ENCODE data around the gene ARL4D.
A peak's percentile ranks its signal among the peaks of the same experiment; 100 is the strongest.
"Not testable (repeated sequence)": the region's sequence is repeated elsewhere in the genome, so short reads cannot be mapped to it uniquely, and the experiment has no call there.

The ARL4D gene, protein sequence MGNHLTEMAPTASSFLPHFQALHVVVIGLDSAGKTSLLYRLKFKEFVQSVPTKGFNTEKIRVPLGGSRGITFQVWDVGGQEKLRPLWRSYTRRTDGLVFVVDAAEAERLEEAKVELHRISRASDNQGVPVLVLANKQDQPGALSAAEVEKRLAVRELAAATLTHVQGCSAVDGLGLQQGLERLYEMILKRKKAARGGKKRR

DNA sequence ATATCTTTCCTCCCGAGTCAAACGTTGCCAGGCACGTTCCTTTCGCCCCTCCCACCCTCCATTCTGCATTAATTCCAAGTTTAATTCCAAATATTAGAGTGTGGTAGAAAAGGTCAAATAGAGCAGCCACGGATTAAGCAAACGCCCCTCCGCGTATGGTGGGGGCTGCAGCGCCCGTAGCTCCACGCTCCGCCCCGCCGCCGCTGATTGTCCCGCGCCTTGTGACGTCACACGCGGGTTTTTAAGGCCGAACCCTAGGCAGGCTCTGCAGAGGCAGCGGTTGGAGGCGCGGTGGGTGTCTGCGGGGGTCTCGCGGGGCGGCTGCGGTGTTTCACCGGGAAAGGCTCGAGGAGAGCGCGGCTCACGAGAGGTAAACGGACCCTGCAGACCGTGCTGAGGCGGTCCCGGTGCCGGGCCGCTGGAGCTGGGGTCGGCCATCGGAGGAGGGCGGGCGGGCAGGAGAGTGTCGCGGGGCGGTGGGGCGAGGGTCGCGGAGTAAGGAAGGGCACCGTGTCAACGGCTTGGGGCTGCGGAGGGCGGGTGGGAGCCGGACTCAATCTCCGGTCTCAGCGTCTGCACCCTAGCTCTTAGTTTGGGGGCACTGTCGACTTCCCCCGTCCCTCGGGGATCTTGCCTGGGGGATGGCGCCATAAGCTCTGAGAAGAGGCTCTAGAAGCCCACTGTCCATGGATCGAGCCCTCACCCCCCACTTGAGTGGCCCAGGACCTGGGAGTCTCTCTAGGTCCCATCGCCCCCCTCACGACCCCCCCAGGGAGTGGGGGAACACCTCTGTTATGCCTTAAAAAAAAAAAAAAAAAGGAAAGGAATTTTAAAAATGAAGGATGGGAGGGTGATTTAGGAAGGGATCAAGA is at the start of gene ARL4D:
TSS of gene ARL4D (plus strand) at position 270 of the 872 bp plus-strand sequence. CDS start 740 bp downstream, outside the sequence.
- peak; percentile 66 for DNase-seq (ENCODE audit: low spot score)

DNA sequence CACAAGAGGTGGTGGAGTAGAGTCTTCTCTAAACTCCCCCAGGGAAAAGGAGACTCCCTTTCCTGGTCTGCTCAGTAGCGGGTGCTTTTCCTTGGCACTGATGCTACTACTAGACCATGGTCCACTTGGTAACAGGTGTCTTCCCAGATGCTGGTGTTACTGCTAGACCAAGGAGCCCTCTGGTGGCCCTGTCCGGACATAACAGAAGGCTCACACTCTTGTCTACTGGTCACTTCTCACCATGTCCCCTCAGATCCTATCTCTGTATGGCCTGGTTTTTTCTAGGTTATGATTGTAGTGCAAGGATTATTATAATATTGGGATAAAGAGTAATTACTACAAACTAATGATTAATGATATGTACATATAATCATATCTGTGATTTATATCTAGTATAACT is 49.7 kb upstream of the ARL4D start:
- DNase-seq (ENCODE audit: low spot score) = no peak

DNA sequence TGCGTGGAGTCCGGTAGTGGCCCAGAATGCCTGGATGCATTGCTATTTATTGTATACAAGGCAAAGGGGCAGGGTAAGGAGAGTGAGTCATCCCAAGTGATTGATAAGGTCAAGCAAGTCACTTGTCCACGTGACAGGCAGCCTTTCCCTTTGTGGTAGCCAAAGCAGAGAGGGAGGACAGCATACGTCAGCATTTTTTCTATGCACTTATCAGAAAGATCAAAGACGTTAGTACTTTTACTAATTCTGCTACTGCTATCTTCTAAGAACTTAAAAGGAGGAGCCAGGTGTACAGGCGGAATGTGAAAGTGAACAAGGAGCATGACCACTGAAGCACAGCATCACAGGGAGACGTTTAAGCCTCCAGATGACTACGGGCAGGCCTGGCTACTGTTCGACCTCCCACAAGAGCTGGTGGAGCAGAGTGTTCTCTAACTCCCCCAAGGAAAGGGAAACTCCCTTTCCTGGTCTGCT is 47.9 kb upstream of the ARL4D start:
- DNase-seq (ENCODE audit: low spot score) = no peak

DNA sequence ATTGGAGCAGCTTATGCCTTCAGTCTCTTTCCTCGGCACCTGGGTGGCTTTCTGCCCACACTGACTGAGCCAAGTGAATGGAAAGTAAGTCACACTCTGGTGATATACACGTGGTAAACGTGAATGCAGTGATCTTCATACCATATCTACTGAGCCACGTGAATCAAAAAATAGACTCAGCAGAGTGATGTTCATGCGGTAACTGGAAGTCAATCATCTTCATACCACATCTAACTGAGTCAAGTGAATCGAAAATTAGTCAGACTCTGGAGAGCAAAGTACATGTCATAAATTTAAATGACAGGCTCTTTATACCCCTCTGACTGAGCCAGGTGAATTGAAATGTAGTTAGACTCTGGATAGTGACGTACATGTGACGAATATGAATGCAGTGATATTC is 47.1 kb upstream of the ARL4D start:
- DNase-seq (ENCODE audit: low spot score) = no peak

DNA sequence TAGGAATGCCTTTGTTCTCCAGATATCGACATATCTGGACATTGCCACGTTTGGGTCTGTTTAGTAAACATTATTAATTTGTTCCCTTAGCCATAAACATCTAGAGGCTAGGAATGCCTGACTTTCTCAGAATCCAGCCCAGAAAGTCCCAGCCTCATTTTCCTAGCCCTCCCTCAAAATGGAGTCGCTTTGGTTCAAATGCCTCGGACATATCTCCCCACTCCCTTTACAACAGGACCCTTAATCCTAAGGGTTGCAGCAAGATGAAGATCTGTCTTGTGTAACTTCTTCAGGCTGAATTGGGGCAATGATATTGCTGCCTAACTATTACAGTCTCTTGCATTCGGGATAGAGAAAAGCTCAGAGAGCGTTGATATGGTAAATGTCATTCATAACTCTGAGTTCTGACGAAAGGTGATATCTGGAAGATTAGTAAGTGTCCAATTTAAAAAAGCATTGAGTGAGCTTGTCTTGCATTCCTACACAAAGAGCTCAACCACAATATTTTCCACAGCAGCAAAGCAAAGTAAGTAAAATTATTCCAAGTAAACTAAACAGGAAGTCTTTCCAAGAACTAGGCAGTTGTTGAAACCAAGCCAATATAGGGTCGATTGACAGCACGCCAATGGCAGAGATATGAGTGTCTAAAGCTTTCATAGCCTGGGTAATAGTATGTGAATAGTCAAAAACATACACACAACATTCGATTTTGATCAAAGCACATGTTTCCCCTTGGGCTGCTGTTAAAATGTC is 46.0 kb upstream of the ARL4D start:
- DNase-seq (ENCODE audit: low spot score) = no peak

DNA sequence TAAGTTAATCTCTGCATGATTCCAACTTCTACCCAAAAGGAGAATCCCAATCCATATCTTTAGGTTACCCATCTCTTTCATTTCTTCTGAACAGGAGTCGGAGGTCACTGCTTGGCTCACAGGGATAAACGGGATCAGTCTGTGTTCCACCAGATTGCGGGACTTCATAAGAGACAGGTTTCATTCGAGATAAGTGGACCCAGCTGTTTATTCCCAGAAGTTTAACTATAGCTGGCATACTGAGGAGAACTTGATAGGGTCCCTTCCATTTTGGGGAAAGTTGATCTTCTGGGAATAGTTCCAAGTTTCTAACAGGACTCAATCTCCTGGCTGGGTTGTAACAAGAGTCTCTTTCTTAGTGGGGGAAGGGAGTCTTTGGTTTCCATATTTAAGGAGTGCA is 45.4 kb upstream of the ARL4D start:
- no peak for DNase-seq (ENCODE audit: low spot score)

DNA sequence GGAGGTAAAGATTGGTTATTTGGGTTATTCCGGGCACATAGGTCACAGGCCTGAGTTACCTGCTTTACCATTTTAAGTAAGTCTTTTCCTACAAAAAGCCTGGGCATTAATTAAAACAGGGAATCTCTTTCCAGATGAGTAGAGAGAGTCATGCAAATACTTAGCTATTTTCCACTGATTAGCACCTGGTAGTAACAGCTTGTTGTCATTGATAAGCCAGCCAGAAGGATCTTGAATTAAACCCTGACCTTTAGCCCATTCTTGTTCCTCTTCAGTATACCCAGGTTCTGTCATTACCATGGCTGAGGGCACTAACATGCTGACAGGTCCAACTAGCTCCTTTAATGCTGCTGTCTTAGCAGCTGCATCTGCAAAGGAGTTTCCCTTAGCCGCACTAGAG is 44.4 kb upstream of the ARL4D start:
- no peak for DNase-seq (ENCODE audit: low spot score)

DNA sequence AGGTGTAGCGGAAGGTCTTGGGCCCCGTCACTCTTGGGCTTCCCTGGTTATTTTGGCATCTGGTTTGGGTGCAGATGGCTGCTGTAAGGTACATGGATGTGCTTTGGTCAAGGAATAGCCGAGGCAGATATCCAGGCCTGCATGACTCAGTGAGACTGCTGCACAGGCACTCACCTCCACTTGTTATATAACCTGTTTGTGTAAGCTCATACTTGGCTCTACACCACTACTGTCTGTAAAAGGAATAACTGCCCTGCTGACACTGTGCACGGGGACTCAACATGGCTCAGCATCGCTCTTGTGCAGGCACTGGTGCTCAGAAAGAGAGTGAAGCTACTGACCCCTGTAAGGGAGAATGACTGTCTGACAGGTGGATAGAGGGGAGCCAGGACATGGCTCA is 42.3 kb upstream of the ARL4D start:
- no peak for DNase-seq (ENCODE audit: low spot score)

DNA sequence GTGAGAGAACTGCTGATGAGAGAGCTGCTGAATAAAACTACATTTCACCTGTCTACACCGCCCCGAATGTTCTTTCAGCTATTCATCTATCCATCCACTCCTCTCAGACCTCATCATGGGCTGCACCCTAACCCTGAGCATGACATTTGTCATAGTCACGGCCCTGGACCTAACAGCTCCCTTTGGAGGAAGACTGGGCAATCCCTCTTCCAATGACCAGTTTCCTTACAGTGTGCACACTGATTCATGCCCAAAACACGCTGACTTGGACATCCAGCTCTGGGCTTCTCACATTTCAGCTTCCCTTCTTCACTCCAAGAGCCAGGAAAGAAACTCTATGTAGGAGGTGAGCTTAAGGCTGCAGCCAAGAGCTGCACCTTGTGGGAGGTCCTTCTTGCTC is 41.8 kb upstream of the ARL4D start:
- DNase-seq (ENCODE audit: low spot score) = no peak

DNA sequence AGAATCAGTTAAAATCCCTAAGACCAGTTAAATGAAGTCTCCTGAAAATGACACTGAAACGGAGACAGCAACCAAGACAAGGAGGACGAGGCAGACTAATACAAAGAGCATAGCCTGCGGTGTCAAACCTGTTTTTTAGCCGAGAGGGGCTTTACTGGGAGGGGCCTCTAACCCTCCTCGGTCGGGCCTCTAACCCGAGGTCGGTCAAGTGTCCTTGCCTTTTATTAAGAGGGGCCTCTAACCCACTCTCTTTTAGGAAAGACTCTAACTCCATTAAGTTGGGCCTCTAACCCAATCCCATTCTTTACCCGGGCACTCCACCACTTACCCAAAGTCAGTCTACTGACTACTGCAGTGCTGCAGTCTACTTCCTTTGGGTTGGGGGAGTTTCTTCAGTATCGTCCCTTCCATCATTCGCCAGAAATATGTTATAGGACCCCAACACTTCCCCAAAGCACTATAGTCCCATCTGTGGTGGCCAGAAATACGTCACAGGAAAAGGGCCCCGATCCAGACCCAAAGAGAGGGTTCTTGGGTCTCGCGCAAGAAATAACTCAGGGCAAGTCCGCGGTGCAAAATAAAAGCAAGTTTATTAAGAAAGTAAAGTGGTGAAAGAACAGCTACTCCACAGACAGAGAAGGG is 39.2 kb upstream of the ARL4D start:
- DNase-seq (ENCODE audit: low spot score) = no peak

DNA sequence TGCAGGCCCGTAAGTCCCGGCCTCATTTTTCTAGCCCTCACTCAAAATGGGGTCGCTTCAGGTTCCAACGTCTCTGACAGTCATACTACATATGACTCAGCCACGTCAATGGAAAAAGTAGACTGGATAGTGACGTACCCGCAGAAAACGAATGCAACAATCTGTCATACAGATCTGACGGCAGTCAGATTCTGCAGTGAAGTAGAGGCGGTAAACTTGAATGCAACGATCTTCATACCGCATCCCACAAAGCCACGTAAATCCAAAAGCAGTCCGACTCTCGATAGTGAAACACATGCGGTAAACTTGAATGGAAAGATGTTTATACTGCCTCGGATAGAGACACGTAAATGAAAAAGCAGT is 38.4 kb upstream of the ARL4D start:
- peak; percentile 51 for DNase-seq (ENCODE audit: low spot score)

DNA sequence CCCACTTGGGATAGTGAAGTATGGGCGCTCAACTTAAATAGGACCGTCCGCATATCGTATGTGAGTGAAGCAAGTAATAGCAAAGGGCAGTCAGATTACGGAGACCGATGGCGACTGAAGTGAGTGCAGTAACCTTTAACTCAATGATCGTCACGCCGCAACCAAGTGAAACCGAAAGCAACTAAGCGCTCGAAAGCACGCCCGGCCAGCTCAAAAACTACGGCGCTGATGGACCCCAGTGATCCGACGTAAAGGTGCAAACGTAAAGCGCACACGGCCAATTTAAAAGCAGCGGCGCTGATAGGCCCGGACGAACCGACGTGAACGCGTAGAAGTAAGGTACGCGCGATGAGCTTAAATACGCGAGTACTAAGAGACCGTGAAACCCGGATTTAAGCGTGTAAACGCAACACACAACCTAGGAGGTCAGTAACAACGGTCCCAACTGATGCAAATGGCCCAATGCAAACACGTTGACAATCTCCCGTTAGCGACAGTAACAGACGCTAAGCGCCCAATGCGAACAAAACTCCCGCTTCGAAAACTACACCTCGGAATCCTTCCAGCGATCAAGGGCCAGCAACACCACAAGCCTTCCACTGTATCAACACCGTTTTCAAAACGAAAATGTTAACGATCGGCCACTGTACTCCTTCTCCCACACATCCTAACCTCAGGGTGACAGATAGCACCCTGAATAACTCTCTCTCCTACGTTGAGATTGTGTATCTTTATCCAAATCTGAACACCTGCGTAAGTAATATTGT is 37.9 kb upstream of the ARL4D start:
- peak; percentile 96 for DNase-seq (ENCODE audit: low spot score)

DNA sequence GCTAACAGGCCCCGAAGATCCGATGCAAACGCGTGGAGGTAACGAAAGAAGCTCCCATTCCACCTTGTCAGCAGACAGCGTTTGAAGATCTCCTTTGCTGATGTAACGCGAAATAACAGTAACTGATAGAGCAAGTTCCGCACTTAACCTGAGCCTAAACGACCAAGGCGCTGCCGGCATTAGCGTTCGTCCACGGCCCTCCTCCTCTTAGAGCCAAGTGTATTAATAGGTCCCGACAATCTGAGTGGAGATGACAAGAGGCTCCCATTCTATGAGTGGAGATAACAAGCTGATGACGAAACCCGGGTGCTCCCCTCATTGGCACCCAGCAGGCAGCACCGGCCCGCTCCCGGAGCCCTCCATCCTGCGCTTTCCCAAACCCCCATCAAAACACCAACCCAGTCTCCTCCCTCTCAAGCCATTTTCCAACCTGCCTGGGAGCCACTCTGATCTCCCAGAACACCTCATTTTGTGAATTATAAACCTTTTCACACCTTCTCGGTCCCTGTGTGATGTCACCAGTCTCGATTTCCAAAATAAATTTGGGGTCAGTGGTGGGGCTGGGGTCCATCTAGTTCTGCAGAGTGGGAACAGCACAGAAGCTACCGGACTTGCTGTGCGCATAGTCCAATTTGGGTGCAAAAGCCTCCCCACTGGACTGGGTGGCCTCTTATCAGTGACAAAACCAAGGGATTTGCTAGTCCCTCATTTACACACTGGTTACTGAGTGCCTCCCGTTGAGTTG is 35.4 kb upstream of the ARL4D start:
- no peak for DNase-seq (ENCODE audit: low spot score)

DNA sequence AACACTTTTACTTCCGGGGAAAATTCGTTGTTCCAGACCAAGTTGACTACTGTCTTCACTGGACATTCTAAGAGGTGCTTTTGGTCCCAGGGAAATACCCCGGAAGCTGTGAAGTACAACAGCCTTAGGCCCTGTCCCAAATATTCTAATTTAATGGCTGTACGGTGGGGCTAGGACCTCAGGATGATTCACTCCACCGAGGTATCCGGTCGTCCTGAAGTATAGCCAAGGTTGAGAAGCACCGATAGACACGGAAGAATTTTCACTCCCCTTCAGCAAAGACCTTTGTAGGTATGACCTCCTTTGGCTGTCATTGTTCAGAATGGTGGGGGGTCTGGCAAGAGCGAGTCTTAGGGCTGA is 34.9 kb upstream of the ARL4D start:
- no peak for DNase-seq (ENCODE audit: low spot score)

DNA sequence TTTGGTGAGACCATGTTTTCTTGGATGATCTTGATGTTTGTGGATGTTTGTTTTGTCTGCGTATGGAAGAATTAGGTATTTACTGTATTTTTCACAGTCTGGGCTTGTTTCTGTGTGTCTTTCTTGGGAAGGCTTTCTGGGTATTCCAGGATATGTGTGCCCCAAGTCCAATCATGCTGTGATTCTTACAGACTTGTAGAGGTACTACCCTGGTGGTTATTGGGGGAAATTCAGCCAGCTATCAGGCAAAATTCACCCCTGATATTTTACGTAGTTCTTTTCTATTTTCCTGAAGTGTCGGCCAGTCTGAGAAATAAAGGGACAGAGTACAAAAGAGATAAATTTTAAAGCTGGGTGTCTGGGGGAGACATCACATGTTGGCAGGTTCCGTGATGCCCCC is 33.4 kb upstream of the ARL4D start:
- DNase-seq (ENCODE audit: low spot score) = no peak

DNA sequence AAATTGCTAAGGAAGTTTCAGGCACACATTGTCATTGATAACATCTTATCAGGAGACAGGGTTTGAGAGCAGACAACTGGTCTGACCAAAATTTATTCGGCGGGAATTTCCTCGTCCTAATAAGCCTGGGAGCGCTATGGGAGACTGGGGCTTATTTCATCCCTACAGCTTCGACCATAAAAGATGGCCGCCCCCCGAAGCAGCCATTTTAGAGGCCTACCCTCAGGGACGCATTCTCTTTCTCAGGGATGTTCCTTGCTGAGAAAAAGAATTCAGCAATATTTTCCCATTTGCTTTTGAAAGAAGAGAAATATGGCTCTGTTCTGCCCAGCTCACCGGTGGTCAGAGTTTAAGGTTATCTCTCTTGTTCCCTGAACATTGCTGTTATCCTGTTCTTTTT is 32.9 kb upstream of the ARL4D start:
- DNase-seq (ENCODE audit: low spot score) = not testable (repeated sequence)

DNA sequence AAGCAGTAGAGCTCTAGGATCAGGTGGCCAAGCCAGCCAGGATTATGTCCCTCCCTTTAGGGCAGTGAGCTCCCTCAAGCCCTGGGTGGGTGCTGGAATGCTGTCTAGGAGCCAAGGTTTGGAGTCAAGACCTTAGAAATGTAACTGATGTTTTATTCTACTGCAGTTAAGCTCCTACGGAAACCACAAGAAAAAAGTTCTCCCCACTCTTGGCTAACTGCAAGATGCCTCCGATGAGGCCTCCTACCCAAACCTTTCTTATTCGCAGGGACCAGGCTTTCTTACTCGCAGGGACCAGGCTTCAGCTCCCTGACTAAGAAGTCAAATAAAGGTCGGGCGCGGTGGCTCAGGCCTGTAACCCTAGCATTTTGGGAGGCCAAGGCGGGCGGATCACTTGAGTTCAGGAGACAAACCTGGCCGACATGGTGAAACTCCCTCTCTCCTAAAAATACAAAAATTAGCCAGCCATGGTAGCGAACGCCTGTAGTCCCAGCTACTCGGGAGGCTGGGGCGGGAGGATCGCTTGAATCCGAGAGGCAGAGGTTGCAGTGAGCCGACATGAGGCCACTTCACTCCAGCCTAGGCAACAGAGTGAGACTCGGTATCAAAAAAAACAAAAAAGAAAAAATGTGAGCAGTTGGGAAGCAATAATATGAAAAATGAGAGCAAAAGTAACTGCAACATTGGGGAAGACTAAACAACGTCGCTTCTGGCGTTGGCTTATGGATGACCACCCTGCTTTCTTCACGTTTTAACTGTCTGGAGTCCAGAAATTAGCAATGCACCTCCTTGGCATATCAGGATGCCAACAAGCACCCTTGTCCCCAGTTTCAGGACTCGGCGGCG is 31.7 kb upstream of the ARL4D start:
- DNase-seq (ENCODE audit: low spot score) = no peak

DNA sequence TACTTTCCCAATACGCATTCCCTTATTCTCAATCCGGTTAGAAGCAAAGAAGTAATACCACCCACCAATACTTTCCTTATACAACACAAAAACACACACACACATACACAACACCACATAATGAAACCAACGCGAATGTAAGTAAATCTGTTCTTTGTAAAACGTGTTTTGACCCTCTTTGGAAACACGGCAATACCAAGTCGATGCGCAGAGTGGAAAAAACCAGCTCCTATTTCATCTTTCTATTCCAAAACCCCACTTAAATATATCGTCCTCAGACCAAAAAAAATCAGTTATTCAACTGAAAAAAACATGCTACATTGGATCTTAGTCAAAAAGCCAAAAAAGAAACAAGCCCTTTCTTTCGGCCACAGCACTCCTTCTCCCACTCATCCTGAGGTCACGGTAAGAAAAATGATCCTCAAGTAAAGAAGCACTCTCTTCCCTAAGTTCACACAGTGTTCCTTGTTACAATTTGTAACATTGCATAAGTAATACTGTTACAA is 31.0 kb upstream of the ARL4D start:
- DNase-seq (ENCODE audit: low spot score) = peak; percentile 96

DNA sequence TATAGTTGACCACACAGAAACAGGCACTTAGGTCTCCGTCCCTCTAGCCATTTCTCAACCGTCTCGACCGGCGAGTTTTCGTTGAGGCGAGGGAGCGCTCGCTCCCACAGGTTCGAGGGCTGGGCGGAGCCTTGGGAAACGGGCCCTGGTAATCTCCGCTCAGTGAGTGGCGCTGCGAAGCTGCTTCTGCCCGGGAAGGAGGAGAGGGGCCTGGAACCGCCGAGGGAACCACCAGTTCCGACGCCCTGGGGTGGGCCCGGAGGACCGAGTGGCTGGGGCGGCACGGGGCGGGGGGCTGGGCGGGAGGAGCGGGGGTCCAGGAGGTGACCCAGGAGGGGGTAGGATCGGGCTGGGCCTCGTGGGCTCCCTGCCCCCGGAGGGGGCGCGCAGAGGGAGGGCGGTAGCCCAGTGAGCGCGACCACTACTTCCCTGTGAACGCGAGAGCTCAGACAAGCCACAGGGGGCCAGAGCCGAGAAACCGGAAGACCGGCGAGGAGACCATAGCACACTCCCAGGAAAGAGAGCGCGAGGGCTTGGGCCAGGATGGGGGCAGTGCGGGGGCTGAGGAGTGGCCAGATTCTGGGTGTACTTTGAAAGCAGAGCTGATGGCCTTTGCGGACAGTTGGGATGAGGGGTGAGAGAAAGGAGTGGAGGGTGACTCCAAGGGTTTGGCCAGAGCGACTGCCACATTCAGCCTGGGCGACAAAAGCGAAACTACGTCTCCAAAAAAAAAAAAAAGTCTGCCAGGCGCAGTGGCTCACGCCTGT is 29.9 kb upstream of the ARL4D start:
- DNase-seq (ENCODE audit: low spot score) = peak; percentile 83
